Effector memory CD4-positive, alpha-beta T cell (primary cell): ENCODE measurements around the gene CCT2.

Source experiments
- DNase-seq, 3 donors: peaks; one replicate each; pipeline ENCODE4 v3.0.0-alpha.2; 2020
- H3K27ac ChIP-seq: 2 replicates; pipeline ENCODE4 v1.7.0; 2013; ENCODE audit warnings: mild to moderate bottlenecking, low read length, moderate library complexity; ENCODE audit not compliant: insufficient read depth, poor library complexity, severe bottlenecking
- H3K27me3 ChIP-seq: replicated peaks from 2 replicates; pipeline ENCODE4 v1.7.0; 2013; ENCODE audit warnings: mild to moderate bottlenecking, low read length; ENCODE audit not compliant: insufficient read depth, control insufficient read depth, poor library complexity, severe bottlenecking
- H3K36me3 ChIP-seq: 2 replicates; pipeline ENCODE4 v1.7.0; 2013; ENCODE audit warnings: mild to moderate bottlenecking, low read length, moderate library complexity; ENCODE audit not compliant: control insufficient read depth, insufficient read depth
- H3K4me1 ChIP-seq: 2 replicates; pipeline ENCODE4 v1.7.0; 2013; ENCODE audit warnings: low read length, mild to moderate bottlenecking; ENCODE audit not compliant: control insufficient read depth, insufficient read depth, poor library complexity, severe bottlenecking
- H3K4me3 ChIP-seq: 2 replicates; pipeline ENCODE4 v1.7.0; 2013; ENCODE audit warnings: low read length, low read depth, mild to moderate bottlenecking; ENCODE audit not compliant: insufficient read depth, poor library complexity, severe bottlenecking
- H3K9me3 ChIP-seq: 2 replicates; pipeline ENCODE4 v1.7.0; 2013; ENCODE audit warnings: mild to moderate bottlenecking, low read length, moderate library complexity; ENCODE audit not compliant: control insufficient read depth

Gene CCT2

GRCh38 chr12:69556383-69556782 lies 28.9 kb upstream of the CCT2 start:
- H3K27ac ChIP-seq = no peak overlapping the region
- H3K36me3 ChIP-seq = no peaks in the 10 kb centered on the region
- no peak for DNase-seq

DNA sequence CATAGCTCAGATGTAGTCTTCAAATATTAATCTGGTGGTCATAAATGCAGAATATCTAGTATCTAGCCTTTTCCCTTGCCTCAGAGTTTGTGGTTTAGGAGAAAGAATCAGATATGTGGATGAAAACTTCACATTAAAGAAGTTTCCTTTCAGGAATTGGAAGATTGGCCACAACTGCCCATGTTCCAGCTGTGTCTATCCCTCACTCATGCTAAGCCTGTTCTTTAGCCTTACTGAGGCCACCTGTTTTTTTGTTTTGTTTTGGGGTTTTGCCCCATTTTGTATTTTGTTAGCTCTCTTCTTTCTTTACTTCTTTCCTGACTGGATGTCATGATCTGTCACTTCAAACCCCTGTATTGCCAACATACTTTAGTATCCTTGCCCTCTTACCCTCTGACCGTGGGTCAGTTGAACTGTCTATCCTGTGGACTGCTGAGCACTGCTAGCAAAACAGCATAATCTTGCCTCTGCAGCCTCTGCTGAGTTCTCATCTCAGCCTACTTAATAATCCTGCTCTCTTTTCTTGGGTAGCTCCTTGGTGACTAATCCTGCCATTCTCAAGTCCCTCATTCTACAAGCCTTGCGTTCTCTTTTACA lies 22.0 kb upstream of the CCT2 start:
- no peaks in the 10 kb centered on the region for H3K27me3 ChIP-seq
- H3K4me3 ChIP-seq = no peak overlapping the region
- no peak overlapping the region for H3K27ac ChIP-seq
- no peaks in the 10 kb centered on the region for H3K4me1 ChIP-seq
- H3K36me3 ChIP-seq = peaks cover 4% of the 10 kb centered on the region
- H3K9me3 ChIP-seq = no peaks in the 10 kb centered on the region
- DNase-seq = no peak

More at GRCh38 chr12:69556383-69556782, 28.9 kb upstream of the CCT2 start:
- Histone ChIP-seq H3K9me3 (no peaks in the 10 kb centered on the region), H3K27me3 (no peaks in the 10 kb centered on the region), H3K4me1 (no peaks in the 10 kb centered on the region), H3K4me3 (no peak overlapping the region)

DNA sequence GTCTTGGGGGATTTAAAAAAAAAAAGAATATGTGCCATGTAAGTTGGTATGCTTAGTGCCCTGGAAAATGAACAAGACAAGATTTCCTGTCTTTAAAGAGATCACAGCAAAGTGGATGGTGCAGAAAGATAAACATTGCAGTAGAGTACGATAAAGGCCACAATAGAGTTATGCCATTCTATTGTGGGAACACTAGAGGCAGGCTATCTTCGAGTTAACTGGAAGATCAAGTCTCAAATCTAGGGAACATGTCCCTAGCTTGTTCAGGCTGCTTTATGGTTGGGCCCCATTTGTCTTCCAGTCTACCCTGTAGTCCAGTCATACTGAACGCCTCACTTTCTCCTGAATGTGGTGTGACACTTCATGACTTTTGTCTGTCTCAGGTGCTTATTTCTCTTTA lies 18.7 kb upstream of the CCT2 start:
- H3K27me3 ChIP-seq = no peaks in the 10 kb centered on the region
- DNase-seq = no peak
- H3K27ac ChIP-seq = no peak overlapping the region
- H3K4me3 ChIP-seq = no peak overlapping the region
- H3K36me3 ChIP-seq = peaks cover 4% of the 10 kb centered on the region
- no peaks in the 10 kb centered on the region for H3K9me3 ChIP-seq
- H3K4me1 ChIP-seq = no peaks in the 10 kb centered on the region

- H3K4me1 ChIP-seq = no peaks in the 10 kb centered on the region
- no peak overlapping the region for H3K4me3 ChIP-seq
- no peak overlapping the region for H3K27ac ChIP-seq
- H3K27me3 ChIP-seq = no peaks in the 10 kb centered on the region
- H3K9me3 ChIP-seq = no peaks in the 10 kb centered on the region
- no peak for DNase-seq
- H3K36me3 ChIP-seq = peaks cover 20% of the 10 kb centered on the region
Measured at GRCh38 chr12:69569236-69569635, 16.0 kb upstream of the CCT2 start.

DNA sequence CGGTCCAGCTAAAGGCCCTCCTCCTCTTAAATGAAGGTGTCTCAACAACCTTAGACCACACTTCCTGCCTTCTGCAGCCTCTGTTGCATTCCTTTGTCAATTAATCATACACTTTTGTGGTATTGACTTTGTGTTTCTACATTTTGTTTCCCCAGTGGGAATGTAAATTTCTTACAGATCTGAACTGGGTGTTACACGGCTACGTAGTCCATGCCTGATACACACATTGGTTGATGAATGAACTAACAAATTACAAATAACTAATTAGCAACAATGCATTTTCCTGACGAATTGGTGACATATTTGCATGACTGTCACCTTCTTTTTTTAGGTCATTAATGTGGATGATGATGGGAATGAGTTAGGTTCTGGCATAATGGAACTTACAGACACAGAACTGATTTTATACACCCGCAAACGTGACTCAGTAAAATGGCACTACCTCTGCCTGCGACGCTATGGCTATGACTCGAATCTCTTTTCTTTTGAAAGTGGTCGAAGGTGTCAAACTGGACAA lies 15.2 kb upstream of the CCT2 start:
- no peaks in the 10 kb centered on the region for H3K4me1 ChIP-seq
- DNase-seq = no peak
- no peak overlapping the region for H3K4me3 ChIP-seq
- no peaks in the 10 kb centered on the region for H3K9me3 ChIP-seq
- no peaks in the 10 kb centered on the region for H3K27me3 ChIP-seq
- H3K27ac ChIP-seq = peak overlapping the region; percentile 25
- H3K36me3 ChIP-seq = peaks cover 19% of the 10 kb centered on the region

GRCh38 chr12:69570545-69571399 lies 14.5 kb upstream of the CCT2 start:
- peak; percentile 25 to 46 (median 32) for DNase-seq
- peaks cover 22% of the 10 kb centered on the region for H3K36me3 ChIP-seq
- H3K9me3 ChIP-seq = no peaks in the 10 kb centered on the region
- H3K4me1 ChIP-seq = no peaks in the 10 kb centered on the region
- no peaks in the 10 kb centered on the region for H3K27me3 ChIP-seq
- H3K4me3 ChIP-seq = no peak overlapping the region
- H3K27ac ChIP-seq = peak overlapping the region; percentile 25

GRCh38 chr12:69575346-69575745 lies 9.9 kb upstream of the CCT2 start:
- H3K4me3 ChIP-seq = no peak overlapping the region
- peaks cover 22% of the 10 kb centered on the region for H3K36me3 ChIP-seq
- no peaks in the 10 kb centered on the region for H3K27me3 ChIP-seq
- no peaks in the 10 kb centered on the region for H3K9me3 ChIP-seq
- no peak overlapping the region for H3K27ac ChIP-seq
- no peaks in the 10 kb centered on the region for H3K4me1 ChIP-seq
- no peak for DNase-seq

DNA sequence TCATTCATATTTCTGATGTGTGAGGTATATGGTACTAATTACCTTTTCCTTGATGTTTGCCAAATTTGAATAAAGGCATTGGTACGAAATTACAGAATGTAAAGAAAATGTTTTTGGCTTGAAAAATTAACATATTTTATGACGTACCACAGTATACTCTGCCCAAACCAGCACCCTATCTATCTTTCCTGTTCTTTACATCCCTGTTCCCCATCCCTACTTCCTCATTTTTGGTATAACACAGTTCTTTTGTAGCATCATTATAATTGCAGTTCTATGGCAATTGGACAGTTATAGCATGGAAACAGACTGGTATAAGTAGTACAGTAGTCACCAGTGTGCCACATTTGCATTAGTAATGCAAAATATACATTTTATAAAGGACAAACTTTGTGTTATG lies 7.0 kb upstream of the CCT2 start:
- no peak for DNase-seq
- Histone ChIP-seq H3K4me1 (no peaks in the 10 kb centered on the region), H3K36me3 (peaks cover 11% of the 10 kb centered on the region), H3K4me3 (no peak overlapping the region), H3K27me3 (no peaks in the 10 kb centered on the region), H3K27ac (no peak overlapping the region), H3K9me3 (no peaks in the 10 kb centered on the region)

DNA sequence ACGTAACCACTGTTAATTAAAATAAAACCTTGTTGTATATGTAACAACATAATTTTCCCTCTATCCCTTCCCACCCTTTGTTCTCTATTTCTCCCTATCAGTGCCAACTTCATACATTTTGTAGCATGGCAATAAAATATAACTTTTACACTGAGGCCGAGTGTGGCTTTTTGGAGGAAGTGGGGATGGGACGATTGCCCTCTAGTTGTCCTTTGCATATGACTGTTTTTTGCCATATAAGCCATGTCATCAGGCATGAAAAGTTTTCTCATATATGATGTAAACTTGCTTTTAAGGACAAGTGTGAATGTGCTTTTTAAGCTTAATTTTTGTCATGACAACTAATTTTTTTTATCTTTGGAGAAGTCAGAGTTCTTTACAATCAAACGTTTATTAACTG lies 6.2 kb upstream of the CCT2 start:
- no peak for DNase-seq
- Histone ChIP-seq H3K4me3 (no peak overlapping the region), H3K27me3 (no peaks in the 10 kb centered on the region), H3K4me1 (no peaks in the 10 kb centered on the region), H3K36me3 (peaks cover 8% of the 10 kb centered on the region), H3K27ac (no peak overlapping the region), H3K9me3 (no peaks in the 10 kb centered on the region)

GRCh38 chr12:69580074-69580473 lies 5.2 kb upstream of the CCT2 start:
- Histone ChIP-seq H3K9me3 (no peaks in the 10 kb centered on the region), H3K27me3 (no peaks in the 10 kb centered on the region), H3K4me1 (no peaks in the 10 kb centered on the region), H3K4me3 (no peak overlapping the region), H3K36me3 (peaks cover 3% of the 10 kb centered on the region), H3K27ac (no peak overlapping the region)
- no peak for DNase-seq
